CD4-positive, alpha-beta T cell (primary cell): ENCODE results near the gene ADAMTS17. TPM values are rescaled to one million over a fixed set of nuclear protein-coding genes. Genes with fewer than 3 reads are reported as not detected.

Experiments
- ATAC-seq: fragments of 200-7000 bp; cut with Tn5 transposase; one replicate; pipeline ENCODE4 v1.10.0; 2022; ENCODE audit warnings: mild to moderate bottlenecking; ENCODE audit not compliant: poor library complexity
- CTCF ChIA-PET: fragments of 350-600 bp; sonication (Branson Sonifier 250); formaldehyde crosslinking; loops from one replicate; lab custom pipeline; 2021; ENCODE audit warnings: antibody characterized with exemption, inconsistent platforms; lab: Charles Lee
- POLR2A ChIA-PET: fragments of 350-600 bp; sonication (Branson Sonifier 250); formaldehyde crosslinking; loops from one replicate; lab custom pipeline; 2021; ENCODE audit warnings: antibody characterized with exemption, inconsistent platforms; lab: Charles Lee
- DNase-seq, 14 experiments: peaks; one replicate each; pipeline ENCODE4 v3.0.0-alpha.2; 2013 to 2020; ENCODE audit warnings: mixed read lengths in 2 of 14
- H3K27ac ChIP-seq, 2 donors: one replicate each; pipeline versions ENCODE4 v1.5.1 to v1.7.0; 2013; ENCODE audit warnings: low read length in 2 of 2, low read depth in 1 of 2, mild to moderate bottlenecking in 1 of 2
- H3K27me3 ChIP-seq, 2 experiments: 1 replicate in 1 of 2; 2 replicates in 1 of 2; pipeline versions ENCODE4 v1.6.1 to v1.7.0; 2013; ENCODE audit warnings: low read length in 2 of 2, control low read depth in 1 of 2, mild to moderate bottlenecking in 1 of 2, moderate library complexity in 1 of 2; ENCODE audit not compliant: insufficient read depth in 2 of 2, control insufficient read depth in 1 of 2
- H3K36me3 ChIP-seq: one replicate; pipeline ENCODE4 v1.6.1; 2013; ENCODE audit warnings: low read length, control low read depth; ENCODE audit not compliant: insufficient read depth
- H3K4me1 ChIP-seq: one replicate; pipeline ENCODE4 v1.6.1; 2013; ENCODE audit warnings: low read length, control low read depth; ENCODE audit not compliant: insufficient read depth
- H3K4me3 ChIP-seq: one replicate; pipeline ENCODE4 v1.5.1; 2013; ENCODE audit warnings: mild to moderate bottlenecking, low read length, moderate library complexity
- H3K9me3 ChIP-seq, 2 experiments: 1 replicate in 1 of 2; 2 replicates in 1 of 2; pipeline versions ENCODE4 v1.6.1 to v1.7.0; 2013; ENCODE audit warnings: low read length in 2 of 2, mild to moderate bottlenecking in 2 of 2, control low read depth in 1 of 2, moderate library complexity in 1 of 2; ENCODE audit not compliant: control insufficient read depth in 1 of 2, insufficient read depth in 1 of 2
- H3K27ac Mint-ChIP-seq: one replicate; pipeline ENCODE4 v1.8.0; 2020; ENCODE audit warnings: mixed read lengths
- H3K27me3 Mint-ChIP-seq: one replicate; pipeline ENCODE4 v1.8.0; 2021; ENCODE audit warnings: mixed read lengths
- H3K36me3 Mint-ChIP-seq: one replicate; pipeline ENCODE4 v1.8.0; 2021; ENCODE audit warnings: low read depth, mixed read lengths
- H3K4me1 Mint-ChIP-seq: one replicate; pipeline ENCODE4 v1.8.0; 2021; ENCODE audit warnings: low read depth, mixed read lengths
- H3K4me3 Mint-ChIP-seq: one replicate; pipeline ENCODE4 v1.8.0; 2020; ENCODE audit warnings: mild to moderate bottlenecking, mixed read lengths
- H3K9me3 Mint-ChIP-seq: one replicate; pipeline ENCODE4 v1.8.0; 2020; ENCODE audit warnings: mixed read lengths
- intact Hi-C, 2 experiments: fragments of 100-400 bp; cut with DNase I in 1 of 2; cut with micrococcal nuclease in 1 of 2; formaldehyde crosslinking; loops; one replicate each; pipeline versions ENCODE4 v1.15.1 to v1.9.0; 2023 to 2025; cut with DNase I, micrococcal nuclease
- total RNA-seq, 174 experiments: library from RNA in 2 of 174; stranded (reverse) in 2 of 174; gene quantifications; one replicate each; pipeline ENCODE4 v1.2.3 and lab custom pipeline; 2021 to 2026
- TF ChIP-seq, protein P1 (sequence below): fragments of 200-600 bp; IDR thresholded peaks from one replicate; pipeline ENCODE4 v1.8.0; 2022; ENCODE audit warnings: antibody characterized with exemption, mild to moderate bottlenecking

ADAMTS17 gene
- total RNA-seq, 2 experiments from 2014 or later, result 9.9 to 13.2 TPM

DNA sequence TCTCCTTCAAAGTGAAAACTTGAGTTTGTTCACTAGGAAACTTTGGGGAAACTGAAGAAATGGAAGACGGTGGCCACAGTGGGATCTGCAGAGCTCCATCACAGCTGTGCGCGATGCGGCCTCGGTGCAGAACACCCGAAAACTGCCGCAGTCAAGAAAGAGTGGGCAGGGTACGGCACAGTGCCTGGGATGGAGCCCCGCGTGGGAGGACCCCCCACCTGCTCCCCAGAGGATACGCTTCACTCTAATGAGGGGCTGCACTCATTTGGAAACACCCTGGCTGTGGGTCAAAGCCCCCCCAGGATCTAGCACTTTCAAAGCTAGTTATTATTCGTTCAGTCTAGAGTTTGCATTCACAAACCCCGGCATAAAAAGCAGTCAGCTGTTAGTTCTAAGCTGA lies 9.5 kb downstream of the ADAMTS17 start:
- POLR2A ChIA-PET, result no interaction called here
- ATAC-seq (no peak), DNase-seq (no peak)
- Mint-ChIP-seq H3K9me3 (no peaks in the 10 kb centered on the region), H3K27ac (no peak overlapping the region), H3K4me1 (peaks cover 93% of the 10 kb centered on the region), H3K36me3 (no peaks in the 10 kb centered on the region), H3K4me3 (no peak overlapping the region), H3K27me3 (no peaks in the 10 kb centered on the region)
- no peaks in the 10 kb centered on the region for H3K9me3 ChIP-seq
- no peak overlapping the region for H3K4me3 ChIP-seq
- CTCF ChIA-PET, result interaction anchor here (3.0 kb wide), 1 partner anchor 18 kb away, joined by 13 read pairs; no protein-coding TSS in a partner anchor
- peaks cover 74% of the 10 kb centered on the region for H3K4me1 ChIP-seq
- H3K27me3 ChIP-seq, result no peaks in the 10 kb centered on the region
- TF ChIP-seq, protein P1, sequence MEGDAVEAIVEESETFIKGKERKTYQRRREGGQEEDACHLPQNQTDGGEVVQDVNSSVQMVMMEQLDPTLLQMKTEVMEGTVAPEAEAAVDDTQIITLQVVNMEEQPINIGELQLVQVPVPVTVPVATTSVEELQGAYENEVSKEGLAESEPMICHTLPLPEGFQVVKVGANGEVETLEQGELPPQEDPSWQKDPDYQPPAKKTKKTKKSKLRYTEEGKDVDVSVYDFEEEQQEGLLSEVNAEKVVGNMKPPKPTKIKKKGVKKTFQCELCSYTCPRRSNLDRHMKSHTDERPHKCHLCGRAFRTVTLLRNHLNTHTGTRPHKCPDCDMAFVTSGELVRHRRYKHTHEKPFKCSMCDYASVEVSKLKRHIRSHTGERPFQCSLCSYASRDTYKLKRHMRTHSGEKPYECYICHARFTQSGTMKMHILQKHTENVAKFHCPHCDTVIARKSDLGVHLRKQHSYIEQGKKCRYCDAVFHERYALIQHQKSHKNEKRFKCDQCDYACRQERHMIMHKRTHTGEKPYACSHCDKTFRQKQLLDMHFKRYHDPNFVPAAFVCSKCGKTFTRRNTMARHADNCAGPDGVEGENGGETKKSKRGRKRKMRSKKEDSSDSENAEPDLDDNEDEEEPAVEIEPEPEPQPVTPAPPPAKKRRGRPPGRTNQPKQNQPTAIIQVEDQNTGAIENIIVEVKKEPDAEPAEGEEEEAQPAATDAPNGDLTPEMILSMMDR, result no peak
- intact Hi-C loops, result loop anchor here in 1 of 2 experiments (10.0 kb wide), 2 partner anchors 197 to 517 kb away; no protein-coding TSS in a partner anchor
- H3K36me3 ChIP-seq, result no peaks in the 10 kb centered on the region
- no peak overlapping the region for H3K27ac ChIP-seq

DNA sequence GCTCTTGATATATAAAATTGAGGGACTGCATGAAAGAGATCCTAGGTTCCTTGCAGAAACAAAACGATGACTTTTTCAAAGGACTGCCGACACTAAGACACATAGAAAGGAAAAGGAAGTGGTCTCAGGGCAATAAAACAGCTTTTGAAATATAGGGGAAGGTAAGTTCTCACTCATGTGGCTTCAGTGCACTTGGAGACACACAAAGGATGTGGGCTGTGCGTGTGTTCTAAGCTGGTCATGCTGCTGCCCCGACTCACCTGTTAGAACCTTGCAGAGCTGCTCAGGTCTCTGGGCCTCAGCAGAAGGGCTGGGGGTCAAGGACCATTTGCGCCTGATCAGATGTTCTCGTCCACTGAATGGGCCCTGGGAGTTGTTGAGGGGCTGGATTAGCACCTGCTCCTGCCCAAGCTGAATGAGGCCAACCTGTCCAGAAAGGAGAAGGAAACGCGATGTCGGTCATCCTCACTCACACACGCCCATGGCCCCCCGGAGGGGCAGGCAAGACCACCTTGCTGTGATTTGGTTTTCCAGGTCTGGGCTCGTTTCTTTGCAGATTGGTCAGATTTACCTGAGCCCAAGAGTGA lies 11.1 kb downstream of the ADAMTS17 start:
- CTCF ChIA-PET, result interaction anchor here (1.0 to 3.0 kb wide), 5 partner anchors 8 to 402 kb away, joined by 3 to 13 read pairs (median 7); no protein-coding TSS in a partner anchor
- Histone ChIP-seq H3K27me3 (no peaks in the 10 kb centered on the region), H3K27ac (peak overlapping the region in 1 of 2 donors; percentile 46), H3K36me3 (no peaks in the 10 kb centered on the region), H3K9me3 (no peaks in the 10 kb centered on the region), H3K4me3 (peak overlapping the region; percentile 44), H3K4me1 (peaks cover 72% of the 10 kb centered on the region)
- POLR2A ChIA-PET, result interaction anchor here (1.0 to 2.2 kb wide), 14 partner anchors 8 to 1076 kb away, joined by 3 to 24 read pairs (median 5); partner anchors contain the start of genes ADAMTS17, ASB7, LINS1 and LYSMD4
- H3K36me3 Mint-ChIP-seq, result peaks cover under 1% of the 10 kb centered on the region
- no peaks in the 10 kb centered on the region for H3K27me3 Mint-ChIP-seq
- intact Hi-C loops, result loop anchor here in 1 of 2 experiments (10.0 kb wide), 2 partner anchors 196 to 516 kb away; no protein-coding TSS in a partner anchor
- DNase-seq (peak in 10 of 14 experiments; percentile 22 to 87 (median 46)), ATAC-seq (peak; percentile 90)
- TF ChIP-seq, protein P1, result no peak
- no peaks in the 10 kb centered on the region for H3K9me3 Mint-ChIP-seq
- H3K27ac Mint-ChIP-seq, result peak overlapping the region; percentile 50
- peaks cover 87% of the 10 kb centered on the region for H3K4me1 Mint-ChIP-seq
- H3K4me3 Mint-ChIP-seq, result peak overlapping the region; percentile 54

DNA sequence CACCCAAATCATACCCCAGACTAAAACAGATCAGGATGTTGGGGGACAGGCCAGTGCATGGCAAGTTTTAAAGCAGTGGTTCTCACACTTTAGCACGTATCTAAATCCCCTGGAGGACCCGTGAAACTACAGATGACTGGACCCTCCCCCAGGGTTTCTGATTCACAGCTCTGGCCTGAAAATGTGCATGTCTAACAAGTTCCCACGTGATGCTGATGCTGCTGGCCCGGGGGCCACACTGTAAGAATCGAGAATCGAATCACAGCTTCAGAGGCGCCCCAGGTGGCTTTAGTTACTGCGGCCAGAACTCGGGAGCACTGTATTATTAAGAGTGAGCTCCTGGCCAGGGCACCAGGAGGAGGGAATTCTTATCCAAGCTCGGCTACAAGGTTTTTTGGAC lies 11.6 kb downstream of the ADAMTS17 start:
- Mint-ChIP-seq H3K4me1 (peaks cover 82% of the 10 kb centered on the region), H3K4me3 (peak overlapping the region; percentile 54), H3K36me3 (peaks cover 5% of the 10 kb centered on the region), H3K27ac (peak overlapping the region; percentile 50), H3K9me3 (no peaks in the 10 kb centered on the region), H3K27me3 (no peaks in the 10 kb centered on the region)
- POLR2A ChIA-PET, result interaction anchor here (1.0 to 2.2 kb wide), 14 partner anchors 9 to 1076 kb away, joined by 3 to 24 read pairs (median 5); partner anchors contain the start of genes ADAMTS17, ASB7, LINS1 and LYSMD4
- CTCF ChIA-PET, result interaction anchor here (1.0 to 3.0 kb wide), 5 partner anchors 9 to 402 kb away, joined by 3 to 13 read pairs (median 7); no protein-coding TSS in a partner anchor
- Histone ChIP-seq H3K36me3 (no peaks in the 10 kb centered on the region), H3K27me3 (no peaks in the 10 kb centered on the region), H3K4me3 (peak overlapping the region; percentile 44), H3K9me3 (no peaks in the 10 kb centered on the region), H3K27ac (peak overlapping the region in 1 of 2 donors; percentile 46), H3K4me1 (peaks cover 67% of the 10 kb centered on the region)
- TF ChIP-seq, protein P1, result no peak
- ATAC-seq (peak; percentile 22), DNase-seq (no peak)
- intact Hi-C loops, result loop anchor here in 1 of 2 experiments (10.0 kb wide), 2 partner anchors 195 to 515 kb away; no protein-coding TSS in a partner anchor
